Mucosa of gallbladder (tissue), 1 donor: Measurements from ENCODE around the gene MGAM2. TPM values are rescaled to one million over a fixed set of nuclear protein-coding genes. Genes with fewer than 3 reads are reported as not detected.

ENCODE experiments used
- DNase-seq: peaks from one replicate; pipeline ENCODE4 v3.0.0-alpha.2; 2020; ENCODE audit warnings: low spot score
- total RNA-seq: library from RNA; stranded (reverse); gene quantifications from one replicate; pipeline ENCODE4 v1.2.1, GENCODE V29; 2021
- donor health status: DM: no; HTN: no; CAD: no.

The MGAM2 gene
- total RNA-seq, 1 donor from 2014 or later: 2.6 TPM

DNA sequence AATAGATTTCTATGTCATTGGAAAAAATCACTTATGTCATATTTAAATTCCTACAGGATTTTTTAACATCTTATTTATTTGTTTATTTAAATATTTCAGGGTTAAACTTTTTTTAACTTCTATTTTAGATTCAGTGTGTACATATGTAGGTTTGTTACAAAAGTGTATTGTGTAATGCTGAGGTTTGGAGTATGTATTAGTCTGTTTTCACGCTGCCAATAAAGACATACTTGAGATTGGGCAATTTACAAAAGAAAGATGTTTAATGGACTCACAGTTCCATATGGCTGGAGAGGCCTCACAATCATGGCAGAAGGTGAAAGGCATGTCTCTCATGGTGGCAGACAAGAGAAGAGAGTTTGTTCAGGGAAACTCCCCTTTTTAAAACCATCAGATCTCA lies 65.4 kb downstream of the MGAM2 start:
- no peak for DNase-seq

DNA sequence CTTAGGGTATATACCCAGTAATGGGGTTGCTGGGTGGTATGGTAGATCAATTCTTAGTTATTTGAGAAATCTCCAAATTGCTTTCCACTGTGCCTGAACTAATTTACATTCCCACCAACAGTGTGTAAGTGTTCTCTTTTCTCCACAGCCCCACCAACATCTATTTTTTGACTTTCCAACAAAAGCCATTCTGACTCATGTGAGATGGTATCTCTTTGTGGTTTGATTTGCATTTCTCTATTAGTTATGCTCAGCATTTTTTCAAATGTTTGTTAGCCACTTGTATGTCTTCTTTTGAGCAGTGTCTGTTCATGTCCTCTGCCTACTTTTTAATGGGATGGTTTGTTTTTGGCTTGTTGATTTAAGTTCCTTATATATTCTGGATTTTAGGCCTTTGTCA lies 66.4 kb downstream of the MGAM2 start:
- no peak for DNase-seq

DNA sequence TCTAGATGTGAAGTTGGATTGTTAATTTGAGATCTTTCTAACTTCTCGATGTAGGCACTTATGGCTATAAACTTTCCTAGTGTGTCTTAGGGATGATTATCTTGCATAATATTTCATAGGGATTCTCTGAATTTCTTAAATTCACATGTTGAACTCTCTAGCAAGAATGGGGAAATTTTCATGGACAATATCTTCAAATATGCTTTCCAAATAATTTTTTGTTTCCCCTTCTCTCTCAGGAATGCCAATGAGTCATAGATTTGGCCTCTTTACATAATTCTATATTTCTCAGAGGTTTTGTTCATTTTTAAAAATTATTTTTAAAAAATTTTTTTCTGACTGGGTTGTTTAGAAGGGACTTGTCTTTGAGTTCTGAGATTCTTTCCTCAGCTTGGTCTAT lies 68.9 kb downstream of the MGAM2 start:
- no peak for DNase-seq

DNA sequence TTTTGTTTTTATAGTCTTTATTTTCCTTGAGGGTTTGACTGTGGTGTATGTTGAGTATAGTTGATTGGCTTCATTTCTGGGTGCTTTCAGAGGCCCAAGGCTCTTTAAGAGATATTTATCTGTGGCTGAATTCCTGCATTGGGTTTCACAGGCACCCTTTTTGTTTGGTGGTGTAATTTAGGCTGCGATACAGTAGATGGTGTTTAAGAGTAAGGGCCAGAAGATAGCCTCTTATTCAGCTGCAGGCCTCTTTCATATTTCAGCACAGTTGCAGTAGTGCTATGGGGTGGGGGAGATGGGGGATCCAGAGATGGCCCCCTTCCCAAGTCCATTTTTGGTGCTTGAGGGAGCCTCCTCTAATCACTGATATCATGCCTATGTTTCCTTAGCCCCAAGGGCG lies 69.7 kb downstream of the MGAM2 start:
- DNase-seq: no peak

DNA sequence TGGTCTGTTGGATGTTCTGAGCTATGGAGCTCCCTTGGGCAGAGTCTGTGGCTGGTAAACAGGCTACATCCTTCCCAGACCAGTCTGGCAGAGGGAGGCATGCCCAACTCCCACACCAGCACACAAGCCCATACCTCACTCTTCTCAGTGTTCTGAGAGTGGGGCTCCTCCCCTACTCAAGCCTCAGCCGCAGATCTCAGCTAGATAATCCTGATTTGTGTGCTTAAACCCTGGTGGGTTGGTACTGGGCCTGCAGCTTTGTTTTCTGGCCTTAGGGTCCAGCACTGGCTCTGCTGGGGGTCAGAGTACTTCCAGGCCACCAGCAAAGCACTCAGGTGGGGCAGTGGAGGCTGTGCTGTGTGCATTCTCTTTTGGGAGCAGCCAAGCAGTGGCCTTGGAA lies 70.4 kb downstream of the MGAM2 start:
- DNase-seq: no peak

DNA sequence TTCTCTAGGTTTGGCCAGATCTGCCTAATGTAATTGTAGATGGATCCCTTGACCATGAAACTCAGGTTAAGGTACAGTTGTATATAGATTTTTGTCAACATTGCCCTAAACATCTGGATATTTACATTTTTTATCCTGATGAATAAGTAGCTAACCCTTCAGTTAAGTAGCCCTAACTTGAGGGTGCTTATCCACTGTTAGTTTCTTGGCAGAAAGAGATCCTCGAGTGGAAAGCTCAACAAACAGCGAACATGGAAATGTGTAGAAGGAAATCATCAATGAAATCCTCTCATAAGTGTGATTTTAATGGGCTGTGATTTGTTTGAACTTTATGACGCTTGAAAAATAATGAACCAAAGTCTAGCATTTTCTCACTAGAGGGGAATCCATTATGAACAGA lies 73.6 kb downstream of the MGAM2 start:
- no peak for DNase-seq

DNA sequence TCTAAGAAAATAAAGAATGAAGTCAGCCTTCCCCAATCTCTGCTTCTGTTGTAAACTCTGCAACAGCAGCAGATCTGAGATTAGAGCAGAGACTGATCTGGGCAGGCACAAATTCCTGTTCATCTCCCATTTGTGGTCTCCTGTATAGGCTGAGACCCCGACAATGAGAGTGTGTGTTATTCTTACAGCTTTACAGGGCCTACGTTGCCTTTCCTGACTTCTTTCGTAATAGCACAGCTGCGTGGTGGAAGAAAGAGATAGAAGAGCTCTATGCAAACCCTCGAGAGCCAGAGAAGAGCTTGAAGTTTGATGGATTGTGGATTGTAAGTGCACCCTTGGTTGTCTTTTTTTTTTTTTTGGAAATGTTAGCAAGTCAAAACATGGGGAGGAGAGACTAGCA lies 74.3 kb downstream of the MGAM2 start:
- no peak for DNase-seq

DNA sequence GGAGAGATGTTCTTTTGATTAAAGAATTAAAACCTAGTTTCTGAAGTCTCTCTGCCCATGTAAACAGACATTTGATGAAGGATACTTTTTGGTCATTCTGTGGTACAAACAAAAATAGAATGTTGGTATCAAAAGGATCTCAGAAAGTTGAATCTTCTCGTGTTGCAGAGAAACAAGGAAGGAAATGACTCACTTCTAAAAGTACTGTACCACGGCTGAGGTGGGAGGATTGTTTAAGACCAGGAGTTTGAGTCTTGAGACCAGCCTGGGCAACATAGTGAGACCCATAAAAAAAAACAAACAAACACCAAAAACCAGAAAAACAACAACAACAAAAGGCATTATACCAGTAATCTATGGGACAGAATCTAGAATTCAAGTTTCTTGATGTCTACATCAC lies 76.6 kb downstream of the MGAM2 start:
- no peak for DNase-seq

DNA sequence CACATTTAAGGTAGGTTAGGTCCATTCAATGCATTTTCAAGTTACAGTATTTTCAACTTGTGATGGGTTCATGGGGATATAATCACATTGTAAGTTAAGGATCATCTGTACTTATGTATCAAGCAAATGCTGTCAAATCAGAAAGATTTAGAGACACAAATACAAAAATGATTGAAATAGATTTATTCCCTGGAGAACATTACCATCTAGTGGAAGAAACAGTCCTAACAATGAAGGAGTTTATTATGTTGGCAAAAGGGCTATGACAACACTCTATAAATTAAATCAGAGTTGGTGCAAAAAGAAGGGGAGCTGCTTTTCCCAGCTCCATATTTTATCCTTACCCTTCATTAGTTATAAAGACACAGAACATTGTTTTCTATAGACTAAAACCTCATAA lies 77.3 kb downstream of the MGAM2 start:
- no peak for DNase-seq

DNA sequence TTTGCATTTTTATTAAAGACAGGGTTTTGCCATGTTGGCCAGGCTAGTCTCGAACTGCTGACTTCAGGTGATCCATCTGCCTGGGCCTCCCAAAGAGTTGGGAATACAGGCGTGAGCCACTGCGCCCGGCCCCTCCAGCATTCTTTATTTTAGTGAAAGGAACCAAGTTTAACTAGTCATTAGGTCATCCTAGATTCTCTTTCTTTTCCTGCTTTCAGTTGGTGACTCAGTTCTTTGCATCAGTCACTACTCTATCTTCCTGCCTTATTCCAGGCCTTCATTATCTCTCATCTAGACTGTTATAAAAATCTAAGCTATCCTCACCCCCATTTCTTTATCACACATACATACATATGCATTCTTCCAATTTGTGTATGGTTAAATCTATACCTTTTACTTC lies 82.7 kb downstream of the MGAM2 start:
- DNase-seq: no peak

DNA sequence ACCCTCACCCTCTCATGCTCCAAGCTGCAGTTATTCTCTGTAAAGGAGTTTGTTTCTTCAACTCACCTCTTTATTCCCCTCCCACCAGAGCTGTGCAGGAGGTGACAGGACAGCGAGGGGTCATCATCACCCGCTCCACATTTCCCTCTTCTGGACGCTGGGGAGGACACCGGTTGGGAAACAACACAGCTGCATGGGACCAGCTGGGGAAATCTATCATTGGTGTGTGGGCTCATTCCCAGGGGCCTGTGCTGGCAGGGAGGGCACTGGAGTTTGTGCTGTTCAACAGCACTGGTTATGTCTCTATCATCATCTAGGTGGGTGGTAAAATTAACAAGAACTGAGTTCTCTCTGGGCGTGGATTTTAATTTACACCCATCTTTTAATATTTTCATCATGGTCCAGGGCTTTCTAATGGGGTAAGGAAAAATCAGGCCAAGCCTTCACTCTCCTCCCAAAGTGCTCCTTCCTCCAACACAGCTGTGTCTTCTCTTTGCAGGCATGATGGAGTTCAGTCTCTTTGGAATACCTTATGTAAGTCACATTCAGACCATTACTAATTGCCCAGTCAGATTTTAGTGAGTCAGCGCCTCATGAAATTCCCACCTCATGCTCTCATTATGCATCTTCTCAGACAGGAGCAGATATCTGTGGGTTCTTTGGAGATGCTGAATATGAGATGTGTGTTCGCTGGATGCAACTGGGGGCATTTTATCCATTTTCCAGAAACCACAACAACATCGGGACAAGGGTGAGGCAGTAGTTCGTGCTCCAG lies 84.7 kb downstream of the MGAM2 start:
- DNase-seq: no peak

DNA sequence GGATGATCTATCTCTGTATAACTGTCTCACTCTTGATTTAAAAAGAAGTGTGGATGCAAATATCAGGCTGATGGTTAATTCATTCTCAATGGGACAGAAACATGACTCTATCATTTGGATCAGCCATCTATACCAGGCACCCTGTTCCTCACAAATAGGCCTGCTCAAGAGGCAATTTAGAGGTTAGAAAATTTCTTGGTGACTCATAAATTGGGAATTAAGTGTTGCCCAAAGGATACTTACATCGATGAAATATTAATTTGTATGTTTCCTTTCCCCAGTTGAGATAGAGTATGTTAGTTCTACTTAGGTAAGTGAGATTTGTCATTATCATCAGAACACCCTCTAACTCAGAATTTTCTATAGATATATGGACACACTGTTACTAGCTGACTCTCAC lies 88.7 kb downstream of the MGAM2 start:
- no peak for DNase-seq

DNA sequence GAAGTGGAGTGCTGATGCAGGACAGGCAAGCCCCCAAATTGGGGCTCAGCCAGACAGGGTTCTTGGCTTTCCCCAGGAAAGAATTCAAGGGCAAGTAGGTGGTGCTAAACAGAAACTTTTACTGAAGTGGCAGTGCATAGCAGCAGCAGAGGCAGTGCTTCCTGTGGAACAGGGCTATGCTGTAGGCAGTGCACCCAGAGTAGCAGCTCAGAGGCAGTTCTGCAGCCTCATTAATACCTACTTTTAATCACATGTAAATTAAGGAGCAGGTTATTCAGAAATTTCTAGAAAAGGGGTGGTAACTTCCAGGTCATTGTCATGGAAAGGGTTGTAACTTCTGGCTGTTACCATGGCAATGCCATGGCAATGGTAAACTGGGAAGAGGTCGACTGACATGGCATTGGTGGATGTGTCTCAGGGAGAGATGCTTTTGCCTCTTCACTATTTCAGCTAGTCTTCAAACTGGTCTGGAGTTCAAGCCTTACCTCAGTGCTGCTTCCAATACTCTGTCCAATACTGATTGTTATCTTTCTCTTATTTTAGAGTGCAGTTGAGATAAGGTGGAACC lies 117.1 kb downstream of the MGAM2 start:
- DNase-seq: no peak

DNA sequence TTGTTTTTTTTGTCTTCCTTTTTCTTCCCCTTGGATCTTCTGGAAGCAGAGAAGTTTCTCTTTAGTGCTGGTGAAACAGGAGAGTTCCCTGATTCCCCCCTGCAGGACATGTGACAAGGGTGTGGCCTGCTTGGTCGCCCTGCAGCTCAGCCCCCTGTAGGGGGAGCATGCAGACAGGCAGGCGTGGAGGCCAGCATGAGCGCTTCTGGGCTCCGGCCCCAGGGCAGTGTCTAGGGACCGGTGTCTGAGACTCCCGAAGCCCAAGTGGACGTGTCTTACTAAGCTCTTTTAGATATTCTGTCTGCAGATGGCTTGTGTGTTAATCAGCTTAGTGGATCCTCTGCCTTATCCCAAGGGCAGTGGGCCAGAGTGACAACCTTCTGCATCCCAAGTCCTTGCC lies 120.2 kb downstream of the MGAM2 start:
- DNase-seq: no peak

DNA sequence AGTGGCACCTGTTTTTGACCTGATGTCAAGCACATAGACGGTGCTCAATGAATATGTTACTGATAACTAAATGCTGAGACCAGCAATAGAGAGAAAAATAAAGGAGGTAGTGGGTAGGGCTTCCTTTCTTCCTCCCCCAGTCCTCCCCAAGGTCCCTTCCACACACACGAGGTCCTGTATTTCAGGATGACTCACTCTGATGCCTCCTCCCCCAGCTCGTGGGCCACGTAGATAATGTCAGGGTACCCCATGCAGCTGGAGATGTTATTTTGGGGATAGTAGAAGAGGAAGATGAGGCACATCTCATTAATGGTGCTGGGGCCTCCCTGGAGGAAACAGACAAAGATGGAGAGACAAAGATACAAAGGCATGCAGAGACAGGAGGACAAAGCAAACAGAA lies 129.0 kb downstream of the MGAM2 start:
- no peak for DNase-seq

DNA sequence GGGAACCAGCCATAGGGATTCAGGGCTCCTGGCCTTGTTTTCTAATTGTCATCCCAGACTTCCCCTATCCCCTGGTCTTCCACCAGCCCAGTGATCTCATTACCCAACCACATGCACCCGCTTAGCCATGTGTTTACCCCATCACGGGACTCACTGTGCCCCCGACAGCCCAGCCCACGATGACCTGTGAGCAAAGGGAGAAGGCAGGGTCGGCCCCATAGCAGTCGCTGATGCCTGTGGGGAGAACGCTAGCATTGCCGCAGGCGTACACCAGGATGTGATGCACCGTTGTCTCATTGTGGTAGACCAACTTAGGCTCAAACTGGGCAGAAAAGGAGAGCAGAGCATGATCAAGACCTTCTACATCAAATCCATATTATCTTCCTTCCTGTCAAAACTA lies 132.3 kb downstream of the MGAM2 start:
- DNase-seq: no peak

DNA sequence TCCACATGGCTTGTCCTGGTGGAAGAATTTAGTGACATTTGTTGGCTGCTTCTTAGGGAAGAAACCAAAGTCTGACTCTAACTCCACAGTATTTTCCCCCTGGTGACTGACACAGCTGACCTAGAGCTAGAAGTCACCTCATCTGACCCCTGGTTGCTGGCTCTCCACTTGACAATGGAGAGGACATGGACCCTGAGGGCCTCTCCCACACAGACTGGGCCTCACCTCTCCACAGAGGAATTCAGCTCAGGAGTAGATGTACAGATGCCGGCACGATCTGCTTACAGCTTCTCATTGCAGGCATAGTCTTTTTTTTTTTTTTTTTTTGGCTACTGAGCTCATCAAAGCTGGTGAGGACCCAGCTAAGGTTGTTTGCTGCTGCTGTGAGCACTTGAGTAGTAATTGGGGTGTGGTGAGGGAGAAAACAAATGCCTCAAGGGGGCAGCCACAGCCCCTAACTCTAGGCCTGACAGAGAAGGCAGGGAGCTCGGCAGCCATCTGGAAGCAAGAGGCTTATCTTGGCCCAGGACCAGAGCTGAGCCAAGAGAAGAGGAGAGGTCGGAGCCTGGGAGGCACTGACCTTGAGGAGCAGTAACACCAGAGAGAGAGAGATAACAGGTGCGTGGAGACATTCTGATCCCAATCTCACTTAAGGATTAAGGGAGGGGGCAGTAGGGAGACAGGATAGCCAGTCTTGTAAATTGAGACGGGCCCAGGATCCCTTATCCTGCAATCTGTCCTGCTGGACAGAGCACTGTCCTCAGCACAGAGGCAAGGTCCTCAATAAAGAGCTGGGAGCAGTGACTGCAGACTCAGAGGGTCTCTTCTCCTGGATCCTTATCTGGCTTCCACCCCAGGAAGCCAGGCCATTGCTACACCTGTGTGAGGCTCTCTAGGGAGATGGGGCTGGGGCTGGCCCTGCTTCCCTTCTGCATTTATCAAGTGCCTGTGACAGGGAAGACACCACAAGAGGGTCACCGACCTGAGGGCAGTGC lies 136.9 kb downstream of the MGAM2 start:
- DNase-seq: no peak

DNA sequence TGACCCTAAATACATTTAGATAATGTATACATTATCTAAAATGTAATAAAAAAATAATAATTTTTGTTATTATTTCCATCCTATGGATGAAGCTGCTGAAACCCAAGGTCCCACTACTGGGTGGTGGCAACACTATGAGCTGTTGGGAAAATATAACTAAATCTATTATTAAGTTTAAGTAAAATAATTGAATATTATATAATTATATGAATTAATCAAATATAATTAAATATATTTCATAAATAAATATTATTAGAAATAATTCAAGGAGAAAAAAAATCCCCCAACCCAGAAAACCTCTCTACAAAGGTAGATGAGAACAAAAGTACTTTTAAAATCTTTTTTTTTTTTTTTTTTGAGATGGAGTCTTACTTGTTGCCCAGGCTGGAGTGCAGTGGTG lies 138.4 kb downstream of the MGAM2 start:
- DNase-seq: no peak

DNA sequence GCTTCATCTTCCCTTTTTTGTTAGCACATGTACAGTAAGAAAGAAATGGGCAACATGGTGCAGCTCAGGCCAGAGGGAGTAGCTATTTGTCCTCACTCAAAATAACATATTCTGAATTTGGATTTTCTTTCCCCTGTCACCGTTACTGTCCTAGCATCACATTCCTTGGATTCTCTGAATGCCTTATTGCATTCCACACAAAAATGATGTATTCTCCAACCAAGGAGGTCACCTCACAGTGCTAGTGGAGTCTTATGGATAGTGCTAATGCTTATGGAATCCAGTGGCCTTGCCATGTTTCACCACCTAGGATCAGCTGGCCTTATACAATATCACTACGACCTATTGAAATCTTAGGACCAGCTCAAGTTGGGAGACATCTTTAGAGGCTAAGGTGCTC lies 139.2 kb downstream of the MGAM2 start:
- DNase-seq: no peak

DNA sequence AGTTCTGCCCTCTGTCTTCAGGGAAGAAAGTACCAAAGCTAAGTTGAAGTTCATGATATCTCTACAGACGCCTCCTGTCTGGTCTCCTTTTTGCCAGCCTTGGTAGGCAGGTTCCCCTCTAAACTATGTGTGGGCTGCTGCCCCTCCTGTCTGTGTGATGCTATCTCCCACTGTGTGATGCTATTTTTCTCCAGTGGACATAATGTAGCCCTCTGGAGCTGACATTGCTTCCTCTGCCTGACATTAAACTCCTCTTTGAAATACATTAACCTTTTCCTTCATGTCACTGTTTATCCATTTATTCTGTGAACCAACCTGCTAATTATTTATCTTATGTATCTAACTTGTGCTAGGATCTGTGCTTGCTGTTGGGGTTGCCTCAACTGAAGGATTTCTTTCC lies 146.4 kb downstream of the MGAM2 start, which contains the start of gene PRSS58:
TSS of gene PRSS58 (minus strand) at position 101 of the 400 bp plus-strand sequence. CDS start 351 bp downstream, outside the sequence.
- no peak for DNase-seq

DNA sequence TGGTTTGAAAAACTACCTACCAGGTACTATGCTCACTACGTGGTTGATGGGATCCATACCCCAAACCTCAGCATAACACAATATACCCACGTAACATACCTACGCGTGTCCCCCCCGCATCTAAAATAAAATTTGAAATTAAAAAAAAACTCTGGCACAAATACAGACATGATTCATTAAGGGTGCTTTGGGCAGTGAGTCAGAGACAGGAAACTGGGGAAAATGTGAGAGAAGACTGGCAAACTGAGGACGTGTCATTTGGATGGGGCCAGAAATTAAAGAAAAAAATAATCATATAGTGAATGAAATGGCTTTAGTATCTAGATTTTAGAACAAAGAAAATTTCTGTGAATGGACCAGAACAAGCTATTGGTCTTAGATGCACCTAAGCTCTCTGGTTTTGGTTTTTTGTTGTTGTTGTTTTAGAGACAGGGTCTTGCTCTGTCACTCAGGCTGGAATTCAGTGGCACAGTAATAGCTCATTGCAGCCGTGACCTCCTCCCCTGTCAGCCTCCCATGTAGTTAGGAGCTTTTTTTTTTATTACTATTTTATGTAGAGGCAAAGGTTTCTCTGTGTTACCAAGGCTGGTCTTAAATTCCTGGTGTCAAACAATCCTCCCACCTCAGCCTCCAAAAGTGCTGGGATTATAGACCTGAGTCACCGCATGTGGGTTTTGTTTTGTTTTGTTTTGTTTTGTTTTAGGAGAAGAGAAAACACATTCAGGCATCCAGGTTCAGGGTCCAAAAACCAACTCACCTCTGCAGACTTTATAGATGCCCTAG lies 152.3 kb downstream of the MGAM2 start:
- no peak for DNase-seq
